K562 (cell line): ENCODE measurements around the gene OTULIN. TPM values are rescaled to one million over a fixed set of nuclear protein-coding genes. Genes with fewer than 3 reads are reported as not detected.
A peak's percentile ranks its signal among the peaks of the same experiment; 100 is the strongest.

Experiments
- C11orf30 ChIP-seq: fragments of 450-650 bp; IDR thresholded peaks from 2 replicates; pipeline ENCODE4 v1.6.1; 2016; ENCODE audit warnings: low read depth, mild to moderate bottlenecking
- CHAMP1 ChIP-seq: fragments of 450-650 bp; IDR thresholded peaks from 2 replicates; pipeline ENCODE4 v1.6.1; 2016; ENCODE audit warnings: mild to moderate bottlenecking
- JUN ChIP-seq, 2 experiments: sonication (generic) in 1 of 2; formaldehyde crosslinking in 1 of 2; IDR thresholded peaks; 2 replicates each; pipeline versions ENCODE4 v1.6.1 to v1.8.0; 2012 to 2022; ENCODE audit warnings: borderline replicate concordance in 2 of 2, mild to moderate bottlenecking in 2 of 2, improper control_type of control experiment in 1 of 2, low read depth in 1 of 2, low read length in 1 of 2, missing genetic modification reagents in 1 of 2
- MCM2 ChIP-seq: fragments of 450-650 bp; IDR thresholded peaks from 2 replicates; pipeline ENCODE4 v1.6.1; 2017; ENCODE audit warnings: low read depth, mild to moderate bottlenecking
- PHTF2 ChIP-seq: fragments of 250-450 bp; sonication (Bioruptor Pico); IDR thresholded peaks from 2 replicates; pipeline ENCODE4 v1.5.0; 2021; ENCODE audit warnings: mild to moderate bottlenecking
- SP2 ChIP-seq: IDR thresholded peaks from 2 replicates; pipeline ENCODE4 v1.6.1; 2011; ENCODE audit warnings: mild to moderate bottlenecking, low read depth, low read length, moderate library complexity; ENCODE audit not compliant: poor library complexity, severe bottlenecking; ENCODE audit errors: extremely low read depth
- ZNF253 ChIP-seq: fragments of 250-450 bp; sonication (Bioruptor Pico); conservative IDR thresholded peaks from 2 replicates; pipeline ENCODE4 v1.6.1; 2021; ENCODE audit warnings: mild to moderate bottlenecking
- polyA plus RNA-seq, 8 experiments: library from polyadenylated mRNA; depleted of rRNA in 4 of 8; stranded (reverse) in 5 of 8; unstranded in 3 of 8; fragments of >200 nt; fragmentation: Nextera tagmentation in 2 of 8; fragmentation: Illumina TruSeq in 1 of 8; extraction: Ambion mirVana in 2 of 8; extraction: Trizol in 1 of 8; gene quantifications; 2 replicates each; pipeline versions ENCODE4 v1.2.1 to v1.2.3, GENCODE V29; 2011 to 2014; ENCODE audit warnings: inconsistent platforms in 1 of 8, missing spikeins in 1 of 8
- total RNA-seq, 7 experiments: library from RNA; depleted of rRNA in 6 of 7; stranded (reverse); fragments of >200 nt in 6 of 7; fragmentation: Illumina TruSeq in 2 of 7; extraction: Trizol in 2 of 7; gene quantifications; 2 replicates each; pipeline versions ENCODE4 v1.2.1 to v1.2.3, GENCODE V29; 2011 to 2021; ENCODE audit warnings: low replicate concordance in 1 of 7
- TF ChIP-seq, protein P1 (sequence below): fragments of 200-600 bp; sonication (generic); IDR thresholded peaks from one replicate; pipeline ENCODE4 v1.6.1; 2012; ENCODE audit warnings: mild to moderate bottlenecking, low read depth, low read length, inconsistent platforms
- TF ChIP-seq, protein P2 (sequence below): fragments of 250-450 bp; sonication (Bioruptor Pico); IDR thresholded peaks from 2 replicates; pipeline ENCODE4 v1.5.0; 2022; ENCODE audit warnings: mild to moderate bottlenecking

Gene OTULIN
- total and polyA plus RNA-seq, 9 of the 15 experiments (the other 6 are each of a cell fraction or from before 2014, with no cell fraction given): 3.3 to 33.6 (median 20.1) TPM

DNA sequence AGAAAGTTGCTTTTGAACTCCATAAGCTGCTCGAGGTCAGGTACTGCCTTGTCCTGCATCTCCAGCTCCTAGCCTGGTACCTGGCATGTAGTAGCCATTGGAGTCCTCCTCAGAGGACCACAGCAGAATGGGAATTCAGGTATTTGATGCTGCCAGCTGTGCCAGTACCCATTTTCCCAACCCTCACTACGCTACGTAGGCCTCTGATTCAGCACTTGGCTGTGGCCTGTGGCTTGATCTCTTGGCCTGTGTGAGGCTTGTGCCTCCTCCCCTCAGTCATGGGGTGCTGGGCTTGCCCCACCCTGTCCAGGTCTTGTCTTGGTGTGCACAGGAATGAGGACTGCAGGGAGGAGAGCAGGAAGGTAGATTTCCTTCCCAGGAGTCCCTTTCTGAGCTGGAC is 11.8 kb downstream of the OTULIN start (continued):
- TF ChIP-seq, protein P1, sequence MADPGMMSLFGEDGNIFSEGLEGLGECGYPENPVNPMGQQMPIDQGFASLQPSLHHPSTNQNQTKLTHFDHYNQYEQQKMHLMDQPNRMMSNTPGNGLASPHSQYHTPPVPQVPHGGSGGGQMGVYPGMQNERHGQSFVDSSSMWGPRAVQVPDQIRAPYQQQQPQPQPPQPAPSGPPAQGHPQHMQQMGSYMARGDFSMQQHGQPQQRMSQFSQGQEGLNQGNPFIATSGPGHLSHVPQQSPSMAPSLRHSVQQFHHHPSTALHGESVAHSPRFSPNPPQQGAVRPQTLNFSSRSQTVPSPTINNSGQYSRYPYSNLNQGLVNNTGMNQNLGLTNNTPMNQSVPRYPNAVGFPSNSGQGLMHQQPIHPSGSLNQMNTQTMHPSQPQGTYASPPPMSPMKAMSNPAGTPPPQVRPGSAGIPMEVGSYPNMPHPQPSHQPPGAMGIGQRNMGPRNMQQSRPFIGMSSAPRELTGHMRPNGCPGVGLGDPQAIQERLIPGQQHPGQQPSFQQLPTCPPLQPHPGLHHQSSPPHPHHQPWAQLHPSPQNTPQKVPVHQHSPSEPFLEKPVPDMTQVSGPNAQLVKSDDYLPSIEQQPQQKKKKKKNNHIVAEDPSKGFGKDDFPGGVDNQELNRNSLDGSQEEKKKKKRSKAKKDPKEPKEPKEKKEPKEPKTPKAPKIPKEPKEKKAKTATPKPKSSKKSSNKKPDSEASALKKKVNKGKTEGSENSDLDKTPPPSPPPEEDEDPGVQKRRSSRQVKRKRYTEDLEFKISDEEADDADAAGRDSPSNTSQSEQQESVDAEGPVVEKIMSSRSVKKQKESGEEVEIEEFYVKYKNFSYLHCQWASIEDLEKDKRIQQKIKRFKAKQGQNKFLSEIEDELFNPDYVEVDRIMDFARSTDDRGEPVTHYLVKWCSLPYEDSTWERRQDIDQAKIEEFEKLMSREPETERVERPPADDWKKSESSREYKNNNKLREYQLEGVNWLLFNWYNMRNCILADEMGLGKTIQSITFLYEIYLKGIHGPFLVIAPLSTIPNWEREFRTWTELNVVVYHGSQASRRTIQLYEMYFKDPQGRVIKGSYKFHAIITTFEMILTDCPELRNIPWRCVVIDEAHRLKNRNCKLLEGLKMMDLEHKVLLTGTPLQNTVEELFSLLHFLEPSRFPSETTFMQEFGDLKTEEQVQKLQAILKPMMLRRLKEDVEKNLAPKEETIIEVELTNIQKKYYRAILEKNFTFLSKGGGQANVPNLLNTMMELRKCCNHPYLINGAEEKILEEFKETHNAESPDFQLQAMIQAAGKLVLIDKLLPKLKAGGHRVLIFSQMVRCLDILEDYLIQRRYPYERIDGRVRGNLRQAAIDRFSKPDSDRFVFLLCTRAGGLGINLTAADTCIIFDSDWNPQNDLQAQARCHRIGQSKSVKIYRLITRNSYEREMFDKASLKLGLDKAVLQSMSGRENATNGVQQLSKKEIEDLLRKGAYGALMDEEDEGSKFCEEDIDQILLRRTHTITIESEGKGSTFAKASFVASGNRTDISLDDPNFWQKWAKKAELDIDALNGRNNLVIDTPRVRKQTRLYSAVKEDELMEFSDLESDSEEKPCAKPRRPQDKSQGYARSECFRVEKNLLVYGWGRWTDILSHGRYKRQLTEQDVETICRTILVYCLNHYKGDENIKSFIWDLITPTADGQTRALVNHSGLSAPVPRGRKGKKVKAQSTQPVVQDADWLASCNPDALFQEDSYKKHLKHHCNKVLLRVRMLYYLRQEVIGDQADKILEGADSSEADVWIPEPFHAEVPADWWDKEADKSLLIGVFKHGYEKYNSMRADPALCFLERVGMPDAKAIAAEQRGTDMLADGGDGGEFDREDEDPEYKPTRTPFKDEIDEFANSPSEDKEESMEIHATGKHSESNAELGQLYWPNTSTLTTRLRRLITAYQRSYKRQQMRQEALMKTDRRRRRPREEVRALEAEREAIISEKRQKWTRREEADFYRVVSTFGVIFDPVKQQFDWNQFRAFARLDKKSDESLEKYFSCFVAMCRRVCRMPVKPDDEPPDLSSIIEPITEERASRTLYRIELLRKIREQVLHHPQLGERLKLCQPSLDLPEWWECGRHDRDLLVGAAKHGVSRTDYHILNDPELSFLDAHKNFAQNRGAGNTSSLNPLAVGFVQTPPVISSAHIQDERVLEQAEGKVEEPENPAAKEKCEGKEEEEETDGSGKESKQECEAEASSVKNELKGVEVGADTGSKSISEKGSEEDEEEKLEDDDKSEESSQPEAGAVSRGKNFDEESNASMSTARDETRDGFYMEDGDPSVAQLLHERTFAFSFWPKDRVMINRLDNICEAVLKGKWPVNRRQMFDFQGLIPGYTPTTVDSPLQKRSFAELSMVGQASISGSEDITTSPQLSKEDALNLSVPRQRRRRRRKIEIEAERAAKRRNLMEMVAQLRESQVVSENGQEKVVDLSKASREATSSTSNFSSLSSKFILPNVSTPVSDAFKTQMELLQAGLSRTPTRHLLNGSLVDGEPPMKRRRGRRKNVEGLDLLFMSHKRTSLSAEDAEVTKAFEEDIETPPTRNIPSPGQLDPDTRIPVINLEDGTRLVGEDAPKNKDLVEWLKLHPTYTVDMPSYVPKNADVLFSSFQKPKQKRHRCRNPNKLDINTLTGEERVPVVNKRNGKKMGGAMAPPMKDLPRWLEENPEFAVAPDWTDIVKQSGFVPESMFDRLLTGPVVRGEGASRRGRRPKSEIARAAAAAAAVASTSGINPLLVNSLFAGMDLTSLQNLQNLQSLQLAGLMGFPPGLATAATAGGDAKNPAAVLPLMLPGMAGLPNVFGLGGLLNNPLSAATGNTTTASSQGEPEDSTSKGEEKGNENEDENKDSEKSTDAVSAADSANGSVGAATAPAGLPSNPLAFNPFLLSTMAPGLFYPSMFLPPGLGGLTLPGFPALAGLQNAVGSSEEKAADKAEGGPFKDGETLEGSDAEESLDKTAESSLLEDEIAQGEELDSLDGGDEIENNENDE: no peak
- TF ChIP-seq JUN (IDR thresholded peaks at IDR 0.05; ENCODE audit: borderline replicate concordance, low read depth, low read length) (no peak), JUN (CRISPR knock-in tag; IDR thresholded peaks at IDR 0.05; ENCODE audit: borderline replicate concordance) (no peak), SP2 (no peak), C11orf30 (peak; percentile 56), MCM2 (no peak), CHAMP1 (no peak), PHTF2 (CRISPR knock-in tag) (no peak), ZNF253 (CRISPR knock-in tag) (no peak)
- TF ChIP-seq, protein P2, sequence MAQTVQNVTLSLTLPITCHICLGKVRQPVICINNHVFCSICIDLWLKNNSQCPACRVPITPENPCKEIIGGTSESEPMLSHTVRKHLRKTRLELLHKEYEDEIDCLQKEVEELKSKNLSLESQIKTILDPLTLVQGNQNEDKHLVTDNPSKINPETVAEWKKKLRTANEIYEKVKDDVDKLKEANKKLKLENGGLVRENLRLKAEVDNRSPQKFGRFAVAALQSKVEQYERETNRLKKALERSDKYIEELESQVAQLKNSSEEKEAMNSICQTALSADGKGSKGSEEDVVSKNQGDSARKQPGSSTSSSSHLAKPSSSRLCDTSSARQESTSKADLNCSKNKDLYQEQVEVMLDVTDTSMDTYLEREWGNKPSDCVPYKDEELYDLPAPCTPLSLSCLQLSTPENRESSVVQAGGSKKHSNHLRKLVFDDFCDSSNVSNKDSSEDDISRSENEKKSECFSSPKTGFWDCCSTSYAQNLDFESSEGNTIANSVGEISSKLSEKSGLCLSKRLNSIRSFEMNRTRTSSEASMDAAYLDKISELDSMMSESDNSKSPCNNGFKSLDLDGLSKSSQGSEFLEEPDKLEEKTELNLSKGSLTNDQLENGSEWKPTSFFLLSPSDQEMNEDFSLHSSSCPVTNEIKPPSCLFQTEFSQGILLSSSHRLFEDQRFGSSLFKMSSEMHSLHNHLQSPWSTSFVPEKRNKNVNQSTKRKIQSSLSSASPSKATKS (CRISPR knock-in tag): no peak
